Measurements from ENCODE around the gene ZDHHC14.
"Not testable (repeated sequence)": the region's sequence is repeated elsewhere in the genome, so short reads cannot be mapped to it uniquely, and the experiment has no call there.

ZDHHC14 gene

GRCh38 chr6:157381631-157382621 is 936 bp downstream of the ZDHHC14 start:
- Histone ChIP-seq H3K36me3 (replicated peaks) (no peaks in the 10 kb centered on the region), H3K27me3 (replicated peaks) (no peaks in the 10 kb centered on the region), H3K4me3 (ENCODE audit: low read depth, low read length) (peak overlapping the region; percentile 79), H3K27ac (no peak overlapping the region)
- TF ChIP-seq CTCF (IDR thresholded peaks at IDR 0.05; ENCODE audit: low read depth, low read length, missing control alignments) = peak; percentile 20
- peak; percentile 40 for DNase-seq
- in situ Hi-C loops (cut with HindIII; ENCODE audit: low pct_ligation_motif_present, low sequenced_read_pairs) = no loop called here

GRCh38 chr6:157382821-157383220 is 1.8 kb downstream of the ZDHHC14 start:
- H3K27me3 ChIP-seq (replicated peaks) = no peaks in the 10 kb centered on the region
- TF ChIP-seq CTCF (IDR thresholded peaks at IDR 0.05; ENCODE audit: low read depth, low read length, missing control alignments) = no peak
- H3K36me3 ChIP-seq (replicated peaks) = no peaks in the 10 kb centered on the region
- H3K4me3 ChIP-seq (ENCODE audit: low read depth, low read length) = peak overlapping the region; percentile 79
- H3K27ac ChIP-seq = no peak overlapping the region
- no peak for DNase-seq
- in situ Hi-C loops (cut with HindIII; ENCODE audit: low pct_ligation_motif_present, low sequenced_read_pairs) = no loop called here

GRCh38 chr6:157383471-157383870 is 2.5 kb downstream of the ZDHHC14 start:
- H3K4me3 ChIP-seq (ENCODE audit: low read depth, low read length) = no peak overlapping the region
- no peak for TF ChIP-seq CTCF (IDR thresholded peaks at IDR 0.05; ENCODE audit: low read depth, low read length, missing control alignments)
- in situ Hi-C loops (cut with HindIII; ENCODE audit: low pct_ligation_motif_present, low sequenced_read_pairs) = no loop called here

DNA sequence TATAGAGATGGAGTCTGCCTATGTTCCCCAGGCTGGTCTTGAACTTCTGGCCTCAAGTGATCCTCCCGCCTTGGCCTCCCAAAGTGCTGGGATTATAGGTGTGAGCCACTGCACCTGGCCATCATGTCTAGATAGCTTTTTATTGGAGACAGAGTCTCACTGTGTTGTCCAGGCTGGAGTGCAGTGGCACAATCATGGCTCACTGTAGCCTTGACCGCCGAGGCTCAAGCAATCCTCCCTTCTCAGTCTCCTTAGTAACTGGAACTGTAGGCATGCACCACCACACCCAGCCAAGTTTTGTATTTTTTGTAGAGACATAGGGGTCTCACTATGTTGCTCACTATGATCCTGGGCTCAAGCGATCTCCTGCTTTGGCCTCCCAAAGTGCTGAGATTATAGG is 4.0 kb downstream of the ZDHHC14 start:
- H3K27me3 ChIP-seq (replicated peaks); H3K36me3 ChIP-seq (replicated peaks); DNase-seq; in situ Hi-C loops (cut with HindIII; ENCODE audit: low pct_ligation_motif_present, low sequenced_read_pairs); H3K27ac ChIP-seq; H3K4me3 ChIP-seq (ENCODE audit: low read depth, low read length): not testable (repeated sequence)

More at GRCh38 chr6:157383471-157383870, 2.5 kb downstream of the ZDHHC14 start:
- Histone ChIP-seq H3K27me3 (replicated peaks) (no peaks in the 10 kb centered on the region), H3K27ac (no peak overlapping the region), H3K36me3 (replicated peaks) (no peaks in the 10 kb centered on the region)
- no peak for DNase-seq

DNA sequence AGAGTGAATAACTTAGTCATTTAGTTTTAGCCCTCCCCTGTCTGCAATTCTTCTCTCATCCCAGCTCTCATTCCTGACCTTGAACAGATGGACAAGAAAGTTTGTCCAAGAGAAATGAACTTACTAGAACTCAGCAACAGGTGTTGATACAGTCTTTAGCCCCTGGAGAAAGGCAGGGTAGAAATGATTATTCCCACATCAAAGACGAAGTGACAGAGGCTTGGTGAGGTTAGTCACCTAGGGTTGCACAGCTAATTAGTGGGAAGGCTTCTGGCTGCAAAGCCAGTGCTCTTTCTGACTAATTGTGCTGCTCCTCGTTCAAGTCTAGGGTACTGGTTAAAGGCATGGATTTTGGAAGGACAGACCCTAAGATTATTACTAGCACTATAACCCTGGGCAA is 4.5 kb downstream of the ZDHHC14 start:
- in situ Hi-C loops (cut with HindIII; ENCODE audit: low pct_ligation_motif_present, low sequenced_read_pairs) = no loop called here
- Histone ChIP-seq H3K27ac (no peak overlapping the region), H3K4me3 (ENCODE audit: low read depth, low read length) (no peak overlapping the region), H3K27me3 (replicated peaks) (no peaks in the 10 kb centered on the region), H3K36me3 (replicated peaks) (no peaks in the 10 kb centered on the region)
- no peak for DNase-seq
- no peak for TF ChIP-seq CTCF (IDR thresholded peaks at IDR 0.05; ENCODE audit: low read depth, low read length, missing control alignments)

DNA sequence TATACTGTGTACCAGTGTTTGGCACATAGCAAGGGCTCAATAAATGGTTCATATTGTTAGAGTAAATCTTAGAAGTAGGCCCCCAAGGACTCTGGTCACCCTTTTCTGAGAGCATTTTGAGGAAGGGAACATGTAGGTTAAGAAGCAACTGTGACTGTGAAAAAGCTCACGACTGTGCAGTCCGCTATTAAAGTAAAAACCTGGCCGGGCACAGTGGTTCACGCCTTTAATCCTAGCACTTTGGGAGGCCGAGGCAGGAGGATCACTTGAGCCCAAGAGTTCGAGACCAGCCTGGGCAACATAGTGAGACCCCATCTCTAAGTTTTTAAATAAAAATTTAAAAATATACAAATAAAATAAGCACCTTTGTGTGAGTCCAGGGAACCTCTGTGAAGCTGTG is 5.0 kb downstream of the ZDHHC14 start:
- no peak overlapping the region for H3K27ac ChIP-seq
- TF ChIP-seq CTCF (IDR thresholded peaks at IDR 0.05; ENCODE audit: low read depth, low read length, missing control alignments) = no peak
- no peak for DNase-seq
- no peaks in the 10 kb centered on the region for H3K36me3 ChIP-seq (replicated peaks)
- in situ Hi-C loops (cut with HindIII; ENCODE audit: low pct_ligation_motif_present, low sequenced_read_pairs) = no loop called here
- H3K27me3 ChIP-seq (replicated peaks) = no peaks in the 10 kb centered on the region
- no peak overlapping the region for H3K4me3 ChIP-seq (ENCODE audit: low read depth, low read length)
